ENCODE results near the gene KLF9.

Gene KLF9

GRCh38 chr9:70340572-70340971 is 73.9 kb downstream of the KLF9 start:
- H4K20me1 ChIP-seq (ENCODE audit: low read depth, low read length), result no peaks in the 10 kb centered on the region
- H3F3A ChIP-seq (ENCODE audit: insufficient read depth), result peaks cover 9% of the 10 kb centered on the region; the same call in 1 of the 2 replicates
- no peaks in the 10 kb centered on the region for H3K9me2 ChIP-seq (replicated peaks; ENCODE audit: insufficient read depth, low read length)
- H3K9ac ChIP-seq (ENCODE audit: low read length), result no peak overlapping the region
- no peaks in the 10 kb centered on the region for H3K79me2 ChIP-seq (ENCODE audit: insufficient read depth, low read length)
- H3K36me3 ChIP-seq (ENCODE audit: low read length), result peaks cover 6% of the 10 kb centered on the region; the same call in 1 of the 2 replicates
- H3K4me2 ChIP-seq (ENCODE audit: low read depth, low read length, poor library complexity, severe bottlenecking), result no peak overlapping the region
- H3K9me3 ChIP-seq (ENCODE audit: insufficient read depth, low read length), result no peaks in the 10 kb centered on the region
- no peak overlapping the region for H2AFZ ChIP-seq (ENCODE audit: low read depth, low read length, severe bottlenecking)
- H3K27me3 ChIP-seq (ENCODE audit: low read length), result no peaks in the 10 kb centered on the region
- no peak overlapping the region for H3K4me3 ChIP-seq (ENCODE audit: insufficient read depth, low read length, poor library complexity, severe bottlenecking)
- no peak for TF ChIP-seq EZH2phosphoT487 (conservative IDR thresholded peaks at IDR 0.05; ENCODE audit: low read length)
- TF ChIP-seq, protein P1, sequence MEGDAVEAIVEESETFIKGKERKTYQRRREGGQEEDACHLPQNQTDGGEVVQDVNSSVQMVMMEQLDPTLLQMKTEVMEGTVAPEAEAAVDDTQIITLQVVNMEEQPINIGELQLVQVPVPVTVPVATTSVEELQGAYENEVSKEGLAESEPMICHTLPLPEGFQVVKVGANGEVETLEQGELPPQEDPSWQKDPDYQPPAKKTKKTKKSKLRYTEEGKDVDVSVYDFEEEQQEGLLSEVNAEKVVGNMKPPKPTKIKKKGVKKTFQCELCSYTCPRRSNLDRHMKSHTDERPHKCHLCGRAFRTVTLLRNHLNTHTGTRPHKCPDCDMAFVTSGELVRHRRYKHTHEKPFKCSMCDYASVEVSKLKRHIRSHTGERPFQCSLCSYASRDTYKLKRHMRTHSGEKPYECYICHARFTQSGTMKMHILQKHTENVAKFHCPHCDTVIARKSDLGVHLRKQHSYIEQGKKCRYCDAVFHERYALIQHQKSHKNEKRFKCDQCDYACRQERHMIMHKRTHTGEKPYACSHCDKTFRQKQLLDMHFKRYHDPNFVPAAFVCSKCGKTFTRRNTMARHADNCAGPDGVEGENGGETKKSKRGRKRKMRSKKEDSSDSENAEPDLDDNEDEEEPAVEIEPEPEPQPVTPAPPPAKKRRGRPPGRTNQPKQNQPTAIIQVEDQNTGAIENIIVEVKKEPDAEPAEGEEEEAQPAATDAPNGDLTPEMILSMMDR (IDR thresholded peaks at IDR 0.05; ENCODE audit: insufficient read depth, low read length, poor library complexity, severe bottlenecking), result no peak
- no peak overlapping the region for H3K27ac ChIP-seq (ENCODE audit: low read depth, low read length)

All from SU-DHL-6 (cell line).